H9 (cell line): ENCODE measurements around the gene GPD1L. TPM values are rescaled to one million over a fixed set of nuclear protein-coding genes. Genes with fewer than 3 reads are reported as not detected.

Experiments used
- DNase-seq: peaks from one replicate; pipeline ENCODE4 v3.0.0-alpha.2; 2017
- H2AFZ ChIP-seq: one replicate; pipeline ENCODE4 v1.6.1; 2013; ENCODE audit warnings: mild to moderate bottlenecking, low read length, control low read depth, moderate library complexity
- H2AK5ac ChIP-seq: 2 replicates; pipeline ENCODE4 v1.6.1; 2013; ENCODE audit warnings: low read length, control low read depth, mixed read lengths; ENCODE audit not compliant: insufficient read length
- H2BK120ac ChIP-seq: one replicate; pipeline ENCODE4 v1.6.1; 2013; ENCODE audit warnings: low read depth, mild to moderate bottlenecking, low read length, control low read depth, inconsistent platforms; ENCODE audit not compliant: poor library complexity, severe bottlenecking
- H2BK12ac ChIP-seq: 2 replicates; pipeline ENCODE4 v1.6.1; 2013; ENCODE audit warnings: low read length, control low read depth, mixed read lengths, low read depth; ENCODE audit not compliant: insufficient read length
- H2BK15ac ChIP-seq: 2 replicates; pipeline ENCODE4 v1.6.1; 2013; ENCODE audit warnings: low read depth, low read length, control low read depth
- H2BK20ac ChIP-seq: one replicate; pipeline ENCODE4 v1.6.1; 2013; ENCODE audit warnings: low read depth, mild to moderate bottlenecking, low read length, control low read depth, inconsistent platforms; ENCODE audit not compliant: poor library complexity, severe bottlenecking
- H2BK5ac ChIP-seq: 2 replicates; pipeline ENCODE4 v1.6.1; 2013; ENCODE audit warnings: low read length, control low read depth, mixed read lengths; ENCODE audit not compliant: insufficient read length
- H3K14ac ChIP-seq: 2 replicates; pipeline ENCODE4 v1.6.1; 2013; ENCODE audit warnings: low read length, control low read depth; ENCODE audit not compliant: insufficient read depth
- H3K18ac ChIP-seq: 2 replicates; pipeline ENCODE4 v1.6.1; 2013; ENCODE audit warnings: low read depth, mild to moderate bottlenecking, mixed read lengths, low read length, control low read depth; ENCODE audit not compliant: insufficient read length
- H3K23ac ChIP-seq: 2 replicates; pipeline ENCODE4 v1.6.1; 2013; ENCODE audit warnings: low read length, control low read depth, mixed read lengths, low read depth; ENCODE audit not compliant: insufficient read length
- H3K23me2 ChIP-seq: 2 replicates; pipeline ENCODE4 v1.6.1; 2013; ENCODE audit warnings: low read depth, mild to moderate bottlenecking, mixed read lengths, low read length, control low read depth; ENCODE audit not compliant: insufficient read length, poor library complexity, severe bottlenecking
- H3K27ac ChIP-seq: 2 replicates; pipeline ENCODE4 v1.5.1; 2013; ENCODE audit warnings: low read length, control low read depth, mixed read lengths, low read depth; ENCODE audit not compliant: insufficient read length
- H3K27me3 ChIP-seq: 2 replicates; pipeline ENCODE4 v1.6.1; 2013; ENCODE audit warnings: low read length, control low read depth, inconsistent platforms; ENCODE audit not compliant: insufficient read depth
- H3K4ac ChIP-seq: 2 replicates; pipeline ENCODE4 v1.6.1; 2013; ENCODE audit warnings: low read depth, mild to moderate bottlenecking, control low read depth, inconsistent platforms, low read length, moderate library complexity
- H3K4me1 ChIP-seq: 2 replicates; pipeline ENCODE4 v1.6.1; 2013; ENCODE audit warnings: low read length, control low read depth, inconsistent platforms; ENCODE audit not compliant: insufficient read depth
- H3K4me2 ChIP-seq: 2 replicates; pipeline ENCODE4 v1.6.1; 2013; ENCODE audit warnings: low read length, control low read depth, mixed read lengths; ENCODE audit not compliant: insufficient read length, insufficient read depth
- H3K56ac ChIP-seq: 2 replicates; pipeline ENCODE4 v1.6.1; 2013; ENCODE audit warnings: low read depth, mild to moderate bottlenecking, mixed read lengths, low read length, control low read depth; ENCODE audit not compliant: insufficient read length
- H3K79me1 ChIP-seq: 2 replicates; pipeline ENCODE4 v1.6.1; 2013; ENCODE audit warnings: low read depth, mild to moderate bottlenecking, moderate library complexity, low read length, control low read depth, inconsistent platforms; ENCODE audit not compliant: insufficient read depth, poor library complexity, severe bottlenecking
- H3K79me2 ChIP-seq: 2 replicates; pipeline ENCODE4 v1.6.1; 2013; ENCODE audit warnings: low read length, control low read depth, inconsistent platforms; ENCODE audit not compliant: insufficient read depth
- H3K9ac ChIP-seq: 2 replicates; pipeline ENCODE4 v1.6.1; 2013; ENCODE audit warnings: low read length, control low read depth, mixed read lengths; ENCODE audit not compliant: insufficient read length; ENCODE audit errors: extremely low read depth
- H3K9me3 ChIP-seq: one replicate; pipeline ENCODE4 v1.6.1; 2013; ENCODE audit warnings: low read depth, low read length, inconsistent platforms; ENCODE audit not compliant: control insufficient read depth
- H3T11ph ChIP-seq: one replicate; pipeline ENCODE4 v1.6.1; 2013; ENCODE audit warnings: mild to moderate bottlenecking, low read length, control low read depth, inconsistent platforms
- H4K20me1 ChIP-seq: one replicate; pipeline ENCODE4 v1.6.1; 2013; ENCODE audit not compliant: control insufficient read depth, insufficient read length, insufficient read depth
- H4K5ac ChIP-seq: 2 replicates; pipeline ENCODE4 v1.6.1; 2013; ENCODE audit warnings: low read depth, mild to moderate bottlenecking, mixed read lengths, low read length, control low read depth; ENCODE audit not compliant: insufficient read length
- H4K8ac ChIP-seq: replicated peaks from 2 replicates; pipeline ENCODE4 v1.6.1; 2013; ENCODE audit warnings: low read length, control low read depth, mixed read lengths, low read depth; ENCODE audit not compliant: insufficient read length
- H4K91ac ChIP-seq: 2 replicates; pipeline ENCODE4 v1.6.1; 2013; ENCODE audit warnings: low read depth, mild to moderate bottlenecking, moderate library complexity, mixed read lengths, low read length, control low read depth; ENCODE audit not compliant: insufficient read length
- H3K27ac Mint-ChIP-seq, 3 experiments: 2 replicates in 2 of 3; 3 replicates in 1 of 3; pipeline ENCODE4 v1.8.0; 2020 to 2021; ENCODE audit warnings: mixed read lengths in 3 of 3, mild to moderate bottlenecking in 1 of 3, moderate library complexity in 1 of 3
- H3K27me3 Mint-ChIP-seq: 2 replicates; pipeline ENCODE4 v1.8.0; 2021; ENCODE audit warnings: low read depth, mild to moderate bottlenecking, moderate library complexity, mixed read lengths
- H3K36me3 Mint-ChIP-seq, 3 experiments: 2 replicates in 2 of 3; 3 replicates in 1 of 3; pipeline ENCODE4 v1.8.0; 2020 to 2021; ENCODE audit warnings: low read depth in 3 of 3, mixed read lengths in 3 of 3; ENCODE audit not compliant: insufficient read depth in 1 of 3
- H3K4me1 Mint-ChIP-seq, 2 experiments: 2 replicates each; pipeline ENCODE4 v1.8.0; 2020; ENCODE audit warnings: mixed read lengths in 2 of 2
- H3K4me3 Mint-ChIP-seq, 2 experiments: 2 replicates in 1 of 2; 3 replicates in 1 of 2; pipeline ENCODE4 v1.8.0; 2020 to 2021; ENCODE audit warnings: mild to moderate bottlenecking in 2 of 2, mixed read lengths in 2 of 2, moderate library complexity in 1 of 2
- H3K9me3 Mint-ChIP-seq, 2 experiments: 2 replicates in 1 of 2; 3 replicates in 1 of 2; pipeline ENCODE4 v1.8.0; 2020; ENCODE audit warnings: mild to moderate bottlenecking in 2 of 2, mixed read lengths in 2 of 2, moderate library complexity in 1 of 2
- WGBS: extraction: QIAGEN DNeasy Blood & Tissue Kit; methylation state at CpG from one replicate; pipeline ENCODE4 v1.1.7; 2013; ENCODE audit warnings: missing lambda C conversion rate, low lambda C conversion rate, mixed read lengths; ENCODE audit not compliant: insufficient read length; ENCODE audit errors: extremely low coverage; 5-methylcytosine and 5-hydroxymethylcytosine counted together
- total RNA-seq: library from RNA; stranded (reverse); gene quantifications from 2 replicates; pipeline ENCODE4 v1.2.1, GENCODE V29; 2021
- TF ChIP-seq, protein P1 (sequence below): fragments of 200-600 bp; sonication (generic); conservative IDR thresholded peaks from 3 replicates; pipeline ENCODE4 v1.8.0; 2021; ENCODE audit warnings: antibody characterized with exemption, mild to moderate bottlenecking

GPD1L gene
- total RNA-seq, 1 experiment from 2014 or later = 3.7 TPM

DNA sequence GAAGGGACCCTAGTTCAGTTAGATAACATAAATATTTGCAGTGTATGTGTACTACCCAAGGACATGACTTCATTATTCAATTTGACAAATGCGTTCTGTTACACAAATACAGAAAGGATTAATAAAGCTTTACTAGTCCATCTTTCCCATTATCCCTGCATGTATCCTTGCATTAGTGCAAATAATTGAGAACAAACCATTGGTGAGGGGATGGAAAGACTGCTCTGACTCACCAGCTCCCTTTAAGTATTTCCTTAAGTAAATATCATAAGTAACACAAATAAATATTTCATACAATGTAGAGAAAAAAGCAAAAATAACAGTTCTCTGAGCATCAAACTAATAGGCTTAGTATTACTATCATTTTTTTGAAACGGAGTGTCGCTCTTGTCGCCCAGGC lies 1.9 kb upstream of the GPD1L start:
- H3K56ac ChIP-seq = no peak overlapping the region
- peaks cover 25% of the 10 kb centered on the region for H3K9me3 ChIP-seq
- H3K4ac ChIP-seq = no peak overlapping the region
- Mint-ChIP-seq H3K36me3 (peaks cover 11 to 25% (median 25%) of the 10 kb centered on the region in 3 experiments), H3K4me3 (no peak overlapping the region), H3K4me1 (peaks cover 9% of the 10 kb centered on the region in 2 experiments), H3K27ac (no peak overlapping the region), H3K27me3 (peaks cover 24% of the 10 kb centered on the region), H3K9me3 (peaks cover 33 to 34% of the 10 kb centered on the region in 2 experiments)
- TF ChIP-seq, protein P1, sequence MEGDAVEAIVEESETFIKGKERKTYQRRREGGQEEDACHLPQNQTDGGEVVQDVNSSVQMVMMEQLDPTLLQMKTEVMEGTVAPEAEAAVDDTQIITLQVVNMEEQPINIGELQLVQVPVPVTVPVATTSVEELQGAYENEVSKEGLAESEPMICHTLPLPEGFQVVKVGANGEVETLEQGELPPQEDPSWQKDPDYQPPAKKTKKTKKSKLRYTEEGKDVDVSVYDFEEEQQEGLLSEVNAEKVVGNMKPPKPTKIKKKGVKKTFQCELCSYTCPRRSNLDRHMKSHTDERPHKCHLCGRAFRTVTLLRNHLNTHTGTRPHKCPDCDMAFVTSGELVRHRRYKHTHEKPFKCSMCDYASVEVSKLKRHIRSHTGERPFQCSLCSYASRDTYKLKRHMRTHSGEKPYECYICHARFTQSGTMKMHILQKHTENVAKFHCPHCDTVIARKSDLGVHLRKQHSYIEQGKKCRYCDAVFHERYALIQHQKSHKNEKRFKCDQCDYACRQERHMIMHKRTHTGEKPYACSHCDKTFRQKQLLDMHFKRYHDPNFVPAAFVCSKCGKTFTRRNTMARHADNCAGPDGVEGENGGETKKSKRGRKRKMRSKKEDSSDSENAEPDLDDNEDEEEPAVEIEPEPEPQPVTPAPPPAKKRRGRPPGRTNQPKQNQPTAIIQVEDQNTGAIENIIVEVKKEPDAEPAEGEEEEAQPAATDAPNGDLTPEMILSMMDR = no peak
- WGBS = no CpG with 5 or more reads among the region's 4 CpGs
- no peak overlapping the region for H2BK15ac ChIP-seq
- peaks cover 6% of the 10 kb centered on the region; the same call in 1 of the 2 replicates for H3K27me3 ChIP-seq
- H3K18ac ChIP-seq = no peak overlapping the region
- H4K91ac ChIP-seq = no peak overlapping the region
- H2BK120ac ChIP-seq = no peak overlapping the region
- no peak overlapping the region for H4K5ac ChIP-seq
- H4K8ac ChIP-seq = no peak overlapping the region
- no peaks in the 10 kb centered on the region for H3K79me1 ChIP-seq
- no peak overlapping the region for H2AFZ ChIP-seq
- H2BK20ac ChIP-seq = no peak overlapping the region
- no peak overlapping the region for H3K9ac ChIP-seq
- H3K4me1 ChIP-seq = no peaks in the 10 kb centered on the region
- no peak overlapping the region for H2BK12ac ChIP-seq
- no peak overlapping the region for H3K27ac ChIP-seq
- H3K23me2 ChIP-seq = peaks cover 3% of the 10 kb centered on the region
- H3K23ac ChIP-seq = no peak overlapping the region
- H3K4me2 ChIP-seq = no peak overlapping the region
- H2BK5ac ChIP-seq = no peak overlapping the region
- H3K14ac ChIP-seq = no peak overlapping the region
- DNase-seq = no peak
- H2AK5ac ChIP-seq = no peak overlapping the region
- no peak overlapping the region for H3T11ph ChIP-seq
- H3K79me2 ChIP-seq = no peaks in the 10 kb centered on the region
- H4K20me1 ChIP-seq = no peaks in the 10 kb centered on the region
